ENCODE measurements around the gene PGPEP1. TPM values are rescaled to one million over a fixed set of nuclear protein-coding genes. Genes with fewer than 3 reads are reported as not detected.

Gene PGPEP1
- total and polyA plus RNA-seq, 2 donors (not counting 3 experiments of a cell fraction or from before 2014, with no cell fraction given): 9.9 to 27.2 TPM

GRCh38 chr19:18345296-18345695 is 4.9 kb downstream of the PGPEP1 start:
- no peaks in the 10 kb centered on the region for H3K79me2 ChIP-seq (ENCODE audit: control insufficient read depth, insufficient read depth, low read length)
- no peaks in the 10 kb centered on the region for H3K36me3 ChIP-seq (ENCODE audit: control insufficient read depth in 2 of 2, extremely low read depth in 1 of 2, insufficient read depth in 2 of 2, low read length in 2 of 2)
- H3K9ac ChIP-seq (replicated peaks; ENCODE audit: extremely low read depth, insufficient read depth, low read length): no peak overlapping the region
- FAIRE-seq: no peak
- H3K9me3 ChIP-seq (replicated peaks; ENCODE audit: control insufficient read depth, insufficient read depth, low read length): no peaks in the 10 kb centered on the region
- dilution Hi-C loops (cut with MboI; ENCODE audit: extremely low pct_ligation_motif_present, low sequenced_read_pairs) (no loop called here), intact Hi-C loops (cut with micrococcal nuclease) (no loop called here)
- H3K27me3 ChIP-seq (ENCODE audit: control insufficient read depth in 2 of 2, insufficient read depth in 2 of 2, low read length in 2 of 2): no peaks in the 10 kb centered on the region
- no peak for DNase-seq (ENCODE audit: low read depth, low spot score)
- H3K27ac ChIP-seq (ENCODE audit: insufficient read depth, low read depth, low read length): no peak overlapping the region
- BruUV-seq (replicated peaks): no TSS peak
- ChIA-PET POLR2A (interaction anchor here (1.0 kb wide), 1 partner anchor 41 kb away, joined by 3 read pairs; the partner anchor contains the start of gene GDF15), CTCF (interaction anchor here (0.7 kb wide), 1 partner anchor 66 kb away, joined by 3 read pairs; no protein-coding TSS in a partner anchor)
- H2AFZ ChIP-seq (ENCODE audit: low read depth, low read length): no peak overlapping the region
- no peak for TF ChIP-seq MYC (IDR thresholded peaks at IDR 0.05; ENCODE audit: low read depth, low read length)
- no peak for TF ChIP-seq CTCF (IDR thresholded peaks at IDR 0.05; ENCODE audit: extremely low read depth in 1 of 2, insufficient read depth in 1 of 2, low read depth in 1 of 2, low read length in 2 of 2)
- TF ChIP-seq POLR2A (IDR thresholded peaks at IDR 0.05; ENCODE audit: low read depth, low read length): no peak
- no peak for TF ChIP-seq JUN (IDR thresholded peaks at IDR 0.05; ENCODE audit: borderline replicate concordance, insufficient read depth, insufficient read length, low read depth)
- TF ChIP-seq GATA2 (IDR thresholded peaks at IDR 0.05; ENCODE audit: insufficient read depth, insufficient read length, low read depth, low read length): no peak
- TF ChIP-seq EZH2 (IDR thresholded peaks at IDR 0.05; ENCODE audit: borderline replicate concordance, low read depth, low read length, severe bottlenecking): no peak
- no peak for TF ChIP-seq POLR2AphosphoS5 (IDR thresholded peaks at IDR 0.05; ENCODE audit: insufficient read depth, low read depth, low read length)
- no peak for TF ChIP-seq FOS (IDR thresholded peaks at IDR 0.05; ENCODE audit: borderline replicate concordance, insufficient read depth, low read length)
- no peak overlapping the region for H3K4me2 ChIP-seq (ENCODE audit: insufficient read depth, low read length)
- peaks cover 7% of the 10 kb centered on the region for H3K4me1 ChIP-seq (ENCODE audit: control insufficient read depth, extremely low read depth, insufficient read depth, low read length)
- H3K4me3 ChIP-seq (replicated peaks in 1 of 3; ENCODE audit: insufficient read depth in 1 of 3, low read depth in 1 of 3, low read length in 3 of 3): no peak overlapping the region
- no peaks in the 10 kb centered on the region for H4K20me1 ChIP-seq (replicated peaks; ENCODE audit: control insufficient read depth, extremely low read depth, insufficient read depth, low read length)
- H3K9me1 ChIP-seq (replicated peaks; ENCODE audit: control insufficient read depth, extremely low read depth, insufficient read depth, low read length): no peaks in the 10 kb centered on the region
